Neuronal stem cell (in vitro differentiated cells): ENCODE data around the gene NR3C2.

ENCODE experiments used
- DNase-seq: peaks from one replicate; pipeline ENCODE4 v3.0.0-alpha.2; 2013; ENCODE audit warnings: low spot score
- H2AFZ ChIP-seq: one replicate; pipeline ENCODE4 v1.6.1; 2013; ENCODE audit warnings: mild to moderate bottlenecking, low read length, inconsistent platforms
- H2AK5ac ChIP-seq: 2 replicates; pipeline ENCODE4 v1.6.1; 2013; ENCODE audit warnings: low read depth, mild to moderate bottlenecking, inconsistent platforms, low read length, moderate library complexity, mixed read lengths
- H2BK120ac ChIP-seq: 2 replicates; pipeline ENCODE4 v1.6.1; 2013; ENCODE audit warnings: low read depth, mild to moderate bottlenecking, inconsistent platforms, low read length, moderate library complexity, mixed read lengths
- H2BK12ac ChIP-seq: one replicate; pipeline ENCODE4 v1.6.1; 2013; ENCODE audit warnings: low read length, inconsistent platforms
- H2BK15ac ChIP-seq: 2 replicates; pipeline ENCODE4 v1.6.1; 2013; ENCODE audit warnings: mild to moderate bottlenecking, low read length, inconsistent platforms, mixed read lengths
- H2BK5ac ChIP-seq: one replicate; pipeline ENCODE4 v1.6.1; 2013; ENCODE audit warnings: inconsistent platforms, mild to moderate bottlenecking, low read length, moderate library complexity
- H3K14ac ChIP-seq: one replicate; pipeline ENCODE4 v1.6.1; 2013; ENCODE audit warnings: low read length, inconsistent platforms
- H3K18ac ChIP-seq: 2 replicates; pipeline ENCODE4 v1.6.1; 2013; ENCODE audit warnings: low read length, inconsistent platforms
- H3K23ac ChIP-seq: 2 replicates; pipeline ENCODE4 v1.6.1; 2013; ENCODE audit warnings: low read depth, mild to moderate bottlenecking, mixed read lengths, low read length, inconsistent platforms; ENCODE audit not compliant: poor library complexity
- H3K27ac ChIP-seq: replicated peaks from 3 replicates; pipeline ENCODE4 v1.5.1; 2013; ENCODE audit warnings: low read length, inconsistent platforms
- H3K27me3 ChIP-seq, 3 experiments: 2 replicates each; pipeline ENCODE4 v1.6.1; 2013; ENCODE audit warnings: low read length in 3 of 3, mild to moderate bottlenecking in 2 of 3, inconsistent platforms in 1 of 3, low read depth in 1 of 3, mixed read lengths in 1 of 3, moderate library complexity in 1 of 3; ENCODE audit not compliant: control insufficient read depth in 3 of 3, insufficient read depth in 3 of 3
- H3K36me3 ChIP-seq, 2 donors: replicated peaks in 1 of 2; 2 replicates each; pipeline ENCODE4 v1.6.1; 2013; ENCODE audit warnings: low read length in 2 of 2; ENCODE audit not compliant: control insufficient read depth in 2 of 2, insufficient read depth in 2 of 2
- H3K4ac ChIP-seq: 2 replicates; pipeline ENCODE4 v1.6.1; 2013; ENCODE audit warnings: inconsistent platforms, mild to moderate bottlenecking, low read length, moderate library complexity
- H3K4me1 ChIP-seq, 2 donors: 1 replicate in 1 of 2; 2 replicates in 1 of 2; pipeline ENCODE4 v1.6.1; 2013; ENCODE audit warnings: low read length in 2 of 2, low read depth in 1 of 2; ENCODE audit not compliant: control insufficient read depth in 2 of 2, insufficient read depth in 1 of 2
- H3K4me2 ChIP-seq: one replicate; pipeline ENCODE4 v1.6.1; 2013; ENCODE audit warnings: mild to moderate bottlenecking, low read length, inconsistent platforms; ENCODE audit not compliant: insufficient read depth, poor library complexity, severe bottlenecking
- H3K4me3 ChIP-seq, 2 donors: 2 replicates each; pipeline ENCODE4 v1.5.1; 2013; ENCODE audit warnings: low read length in 2 of 2, mild to moderate bottlenecking in 2 of 2, inconsistent platforms in 1 of 2, moderate library complexity in 1 of 2
- H3K79me1 ChIP-seq: one replicate; pipeline ENCODE4 v1.6.1; 2013; ENCODE audit warnings: low read depth, mild to moderate bottlenecking, inconsistent platforms, low read length, moderate library complexity
- H3K9ac ChIP-seq: one replicate; pipeline ENCODE4 v1.6.1; 2013; ENCODE audit warnings: mild to moderate bottlenecking, low read depth, low read length, inconsistent platforms; ENCODE audit not compliant: poor library complexity
- H3K9me3 ChIP-seq, 2 donors: replicated peaks in 1 of 2; 2 replicates each; pipeline versions ENCODE3 to v1.6.1; 2013; ENCODE audit warnings: low read length in 2 of 2, mild to moderate bottlenecking in 2 of 2, inconsistent platforms in 1 of 2, low read depth in 1 of 2, mixed read lengths in 1 of 2, moderate library complexity in 1 of 2; ENCODE audit not compliant: control insufficient read depth in 2 of 2, insufficient read depth in 1 of 2
- H4K8ac ChIP-seq: one replicate; pipeline ENCODE4 v1.6.1; 2013; ENCODE audit warnings: low read depth, mild to moderate bottlenecking, inconsistent platforms, low read length, moderate library complexity
- H4K91ac ChIP-seq: one replicate; pipeline ENCODE4 v1.6.1; 2013; ENCODE audit warnings: low read length, low read depth, mild to moderate bottlenecking, inconsistent platforms; ENCODE audit not compliant: poor library complexity
- WGBS, 2 donors: extraction: QIAGEN DNeasy Blood & Tissue Kit; methylation state at CpG; one replicate each; pipeline ENCODE4 v1.1.7; 2013; ENCODE audit warnings: missing lambda C conversion rate in 2 of 2, mixed read lengths in 1 of 2; ENCODE audit not compliant: insufficient read length in 2 of 2, insufficient replicate concordance in 1 of 2; ENCODE audit errors: extremely low coverage in 2 of 2; 5-methylcytosine and 5-hydroxymethylcytosine counted together

Gene NR3C2

GRCh38 chr4:148335133-148335532 is 107.1 kb downstream of the NR3C2 start:
- no CpG with 5 or more reads among the region's 4 CpGs for WGBS, 2 donors

GRCh38 chr4:148333265-148333664 is 108.9 kb downstream of the NR3C2 start:
- Histone ChIP-seq H3K23ac (no peak overlapping the region), H4K91ac (no peak overlapping the region), H3K18ac (no peak overlapping the region), H2BK5ac (no peak overlapping the region), H3K9me3 (no peaks in the 10 kb centered on the region), H3K36me3 (no peaks in the 10 kb centered on the region), H3K79me1 (no peaks in the 10 kb centered on the region), H3K4ac (no peak overlapping the region), H3K9ac (no peak overlapping the region), H3K27ac (no peak overlapping the region), H3K14ac (no peak overlapping the region), H2AFZ (no peak overlapping the region), H3K4me1 (no peaks in the 10 kb centered on the region), H2BK12ac (no peak overlapping the region), H2AK5ac (no peak overlapping the region), H3K4me3 (no peak overlapping the region), H3K4me2 (no peak overlapping the region), H3K27me3 (no peaks in the 10 kb centered on the region), H4K8ac (no peak overlapping the region), H2BK120ac (no peak overlapping the region), H2BK15ac (no peak overlapping the region)
- no peak for DNase-seq
- no CpG with 5 or more reads among the region's 1 CpG for WGBS, 2 donors

More at GRCh38 chr4:148335133-148335532, 107.1 kb downstream of the NR3C2 start:
- Histone ChIP-seq H3K4ac (no peak overlapping the region), H3K9me3 (no peaks in the 10 kb centered on the region), H2BK15ac (no peak overlapping the region), H3K14ac (no peak overlapping the region), H2AK5ac (no peak overlapping the region), H3K79me1 (no peaks in the 10 kb centered on the region), H2BK5ac (no peak overlapping the region), H2BK120ac (no peak overlapping the region), H3K9ac (no peak overlapping the region), H3K23ac (no peak overlapping the region), H4K91ac (no peak overlapping the region), H2BK12ac (no peak overlapping the region), H2AFZ (no peak overlapping the region), H3K18ac (no peak overlapping the region), H3K36me3 (no peaks in the 10 kb centered on the region), H3K4me1 (no peaks in the 10 kb centered on the region), H3K4me2 (no peak overlapping the region), H3K27ac (no peak overlapping the region), H3K4me3 (no peak overlapping the region), H4K8ac (no peak overlapping the region), H3K27me3 (no peaks in the 10 kb centered on the region)
- DNase-seq: no peak

- Histone ChIP-seq H3K23ac (no peak overlapping the region), H3K79me1 (no peaks in the 10 kb centered on the region), H3K27me3 (no peaks in the 10 kb centered on the region), H3K27ac (no peak overlapping the region), H4K91ac (no peak overlapping the region), H2BK5ac (no peak overlapping the region), H2AFZ (no peak overlapping the region), H2BK12ac (no peak overlapping the region), H3K14ac (no peak overlapping the region), H2AK5ac (no peak overlapping the region), H3K4me2 (no peak overlapping the region), H3K36me3 (no peaks in the 10 kb centered on the region), H3K4ac (no peak overlapping the region), H3K4me3 (no peak overlapping the region), H3K18ac (no peak overlapping the region), H4K8ac (no peak overlapping the region), H2BK120ac (no peak overlapping the region), H3K4me1 (peaks cover 0 to 1% of the 10 kb centered on the region in 2 donors), H2BK15ac (no peak overlapping the region), H3K9me3 (no peaks in the 10 kb centered on the region), H3K9ac (no peak overlapping the region)
- no CpG with 5 or more reads among the region's 2 CpGs for WGBS, 2 donors
- no peak for DNase-seq
These were observed 109.7 kb downstream of the NR3C2 start for GRCh38 chr4:148332486-148332885.

GRCh38 chr4:148330724-148331123 is 111.5 kb downstream of the NR3C2 start:
- Histone ChIP-seq H3K9me3 (no peaks in the 10 kb centered on the region), H3K27me3 (no peaks in the 10 kb centered on the region), H2AK5ac (no peak overlapping the region), H2BK5ac (no peak overlapping the region), H3K27ac (no peak overlapping the region), H3K4me1 (peaks cover 0 to 1% of the 10 kb centered on the region in 2 donors), H4K8ac (no peak overlapping the region), H3K23ac (no peak overlapping the region), H3K4me2 (no peak overlapping the region), H3K18ac (no peak overlapping the region), H4K91ac (no peak overlapping the region), H2AFZ (no peak overlapping the region), H2BK120ac (no peak overlapping the region), H3K79me1 (no peaks in the 10 kb centered on the region), H3K9ac (no peak overlapping the region), H3K4ac (no peak overlapping the region), H3K4me3 (no peak overlapping the region), H2BK15ac (no peak overlapping the region), H3K36me3 (no peaks in the 10 kb centered on the region), H2BK12ac (no peak overlapping the region), H3K14ac (no peak overlapping the region)
- no peak for DNase-seq
- WGBS, 2 donors: no CpG with 5 or more reads among the region's 3 CpGs
